ENCODE results near the gene FAM151A.

DNA sequence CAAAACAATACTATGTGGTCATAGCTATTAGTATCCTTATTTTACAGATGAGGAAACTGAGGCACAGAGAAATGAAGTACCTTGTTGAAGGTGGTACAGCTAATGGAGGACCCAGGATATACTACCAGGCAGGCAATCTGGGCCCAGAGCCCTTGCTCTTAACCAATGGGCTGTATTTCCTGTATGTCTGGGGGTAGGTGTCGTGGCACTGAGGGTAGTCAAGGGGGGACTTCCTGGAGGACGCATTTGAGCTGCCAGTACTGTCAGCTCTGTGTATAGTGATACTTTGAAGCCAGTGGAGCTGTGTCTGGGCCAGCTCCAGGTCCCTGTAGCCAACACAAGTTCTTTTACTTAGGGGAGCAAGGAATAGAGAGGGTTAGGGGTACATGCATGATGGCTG, 34.9 kb downstream of the FAM151A start:
- TF ChIP-seq, protein P1, sequence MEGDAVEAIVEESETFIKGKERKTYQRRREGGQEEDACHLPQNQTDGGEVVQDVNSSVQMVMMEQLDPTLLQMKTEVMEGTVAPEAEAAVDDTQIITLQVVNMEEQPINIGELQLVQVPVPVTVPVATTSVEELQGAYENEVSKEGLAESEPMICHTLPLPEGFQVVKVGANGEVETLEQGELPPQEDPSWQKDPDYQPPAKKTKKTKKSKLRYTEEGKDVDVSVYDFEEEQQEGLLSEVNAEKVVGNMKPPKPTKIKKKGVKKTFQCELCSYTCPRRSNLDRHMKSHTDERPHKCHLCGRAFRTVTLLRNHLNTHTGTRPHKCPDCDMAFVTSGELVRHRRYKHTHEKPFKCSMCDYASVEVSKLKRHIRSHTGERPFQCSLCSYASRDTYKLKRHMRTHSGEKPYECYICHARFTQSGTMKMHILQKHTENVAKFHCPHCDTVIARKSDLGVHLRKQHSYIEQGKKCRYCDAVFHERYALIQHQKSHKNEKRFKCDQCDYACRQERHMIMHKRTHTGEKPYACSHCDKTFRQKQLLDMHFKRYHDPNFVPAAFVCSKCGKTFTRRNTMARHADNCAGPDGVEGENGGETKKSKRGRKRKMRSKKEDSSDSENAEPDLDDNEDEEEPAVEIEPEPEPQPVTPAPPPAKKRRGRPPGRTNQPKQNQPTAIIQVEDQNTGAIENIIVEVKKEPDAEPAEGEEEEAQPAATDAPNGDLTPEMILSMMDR (IDR thresholded peaks at IDR 0.05; ENCODE audit: low read length): no peak
- TF ChIP-seq EZH2 (optimal IDR thresholded peaks at IDR 0.05; ENCODE audit: low read depth, low read length): no peak
